ENCODE results near the gene PRXL2B.
"Not testable (repeated sequence)": the region's sequence is repeated elsewhere in the genome, so short reads cannot be mapped to it uniquely, and the experiment has no call there.

Gene PRXL2B

GRCh38 chr1:2551544-2551943 lies 35.0 kb upstream of the PRXL2B start:
- not testable (repeated sequence) for DNase-seq

DNA sequence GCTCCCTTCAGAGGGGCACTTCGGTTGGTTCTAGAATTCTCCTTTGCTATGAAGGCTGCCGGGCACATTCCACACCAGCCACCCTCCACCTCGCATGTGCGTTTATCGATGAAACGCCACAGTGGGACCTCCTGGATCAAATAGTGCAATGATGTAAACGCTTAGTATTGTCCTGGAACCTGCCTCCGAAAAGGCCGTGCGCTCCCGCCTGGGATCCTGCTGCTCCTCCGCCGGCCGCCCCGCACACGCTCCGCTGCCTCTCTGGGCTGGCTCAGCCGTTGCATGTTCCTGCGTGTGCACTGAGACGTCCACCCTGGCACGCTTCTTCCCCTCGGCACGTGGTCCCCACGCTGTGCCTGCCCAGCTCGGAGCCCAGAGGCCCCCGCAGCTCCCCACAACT lies 34.4 kb upstream of the PRXL2B start:
- no peak for DNase-seq

GRCh38 chr1:2553076-2553475 lies 33.5 kb upstream of the PRXL2B start:
- not testable (repeated sequence) for DNase-seq

DNA sequence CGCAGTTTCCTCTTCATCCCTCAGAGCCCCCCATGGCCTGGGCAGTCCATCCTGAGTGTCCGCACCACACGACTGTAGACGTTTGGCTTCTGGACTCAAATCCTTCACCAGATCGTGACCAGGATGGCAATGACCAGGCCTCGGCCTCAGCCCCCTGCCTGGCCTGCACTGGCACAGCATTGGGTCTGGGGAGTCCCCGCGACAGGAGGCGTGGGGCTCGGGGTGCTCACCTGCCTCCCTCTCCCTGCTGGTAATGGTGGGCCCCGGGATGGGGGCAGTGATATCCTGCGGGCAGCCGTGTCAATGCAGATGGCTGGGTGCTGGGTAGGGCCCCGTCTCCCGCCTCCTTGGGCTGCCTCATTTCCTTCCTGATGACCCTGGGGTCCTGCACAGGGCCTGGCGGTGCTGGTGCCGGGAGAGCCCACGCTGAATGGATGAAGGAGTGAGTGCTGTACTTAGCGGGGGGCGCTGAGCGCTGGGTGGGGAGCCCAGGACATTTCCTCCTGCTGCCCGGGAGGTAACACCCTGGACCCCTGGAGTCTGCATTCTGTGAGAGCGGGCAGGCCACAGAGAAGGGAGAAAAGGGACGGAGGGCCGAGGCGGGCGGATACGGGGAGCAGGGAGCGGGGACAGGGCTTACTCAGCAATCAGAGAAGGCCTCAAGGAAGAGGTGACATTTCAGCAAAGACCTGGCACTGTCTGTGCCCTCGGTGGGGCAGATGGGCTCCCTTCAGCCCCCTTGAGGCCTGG lies 32.5 kb upstream of the PRXL2B start:
- DNase-seq, result no peak

DNA sequence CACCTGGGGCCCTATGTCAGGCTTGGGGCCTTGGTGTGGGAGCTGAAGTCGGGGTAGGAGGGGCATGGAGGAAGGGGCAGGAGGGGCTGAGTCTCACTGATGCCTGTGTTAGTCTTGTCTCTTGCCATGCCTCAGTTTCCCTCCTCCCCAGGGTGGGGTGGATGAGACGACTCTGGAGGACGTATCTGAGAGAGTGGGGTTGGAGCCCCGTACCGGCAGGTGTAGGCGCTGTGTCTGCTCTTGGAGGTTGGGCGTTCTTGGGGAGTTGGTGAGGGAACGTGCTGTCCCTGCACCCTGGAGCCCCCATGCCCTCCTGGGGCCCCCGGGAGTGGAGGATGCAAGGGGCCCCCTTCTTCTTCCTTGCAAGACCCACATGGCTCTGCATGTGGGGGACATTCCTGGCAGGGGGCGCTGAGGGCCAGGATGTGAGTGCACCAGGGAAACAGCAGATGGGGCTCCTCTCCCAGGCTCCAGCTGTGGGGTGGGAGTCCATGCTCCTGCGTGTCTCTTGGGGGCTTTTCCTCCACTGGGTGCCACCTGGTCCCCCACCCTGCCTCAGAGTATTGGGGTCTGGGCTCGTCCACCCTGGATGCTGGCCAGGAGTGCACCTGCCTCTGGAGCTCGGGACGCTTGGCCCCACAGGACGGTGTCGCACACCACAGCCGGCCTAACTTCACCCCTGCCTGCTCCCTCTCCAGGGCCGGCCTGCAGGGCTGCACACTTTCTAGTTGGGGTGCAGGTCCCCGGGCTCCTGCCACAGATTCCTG lies 31.8 kb upstream of the PRXL2B start:
- DNase-seq, result peak; percentile 54

DNA sequence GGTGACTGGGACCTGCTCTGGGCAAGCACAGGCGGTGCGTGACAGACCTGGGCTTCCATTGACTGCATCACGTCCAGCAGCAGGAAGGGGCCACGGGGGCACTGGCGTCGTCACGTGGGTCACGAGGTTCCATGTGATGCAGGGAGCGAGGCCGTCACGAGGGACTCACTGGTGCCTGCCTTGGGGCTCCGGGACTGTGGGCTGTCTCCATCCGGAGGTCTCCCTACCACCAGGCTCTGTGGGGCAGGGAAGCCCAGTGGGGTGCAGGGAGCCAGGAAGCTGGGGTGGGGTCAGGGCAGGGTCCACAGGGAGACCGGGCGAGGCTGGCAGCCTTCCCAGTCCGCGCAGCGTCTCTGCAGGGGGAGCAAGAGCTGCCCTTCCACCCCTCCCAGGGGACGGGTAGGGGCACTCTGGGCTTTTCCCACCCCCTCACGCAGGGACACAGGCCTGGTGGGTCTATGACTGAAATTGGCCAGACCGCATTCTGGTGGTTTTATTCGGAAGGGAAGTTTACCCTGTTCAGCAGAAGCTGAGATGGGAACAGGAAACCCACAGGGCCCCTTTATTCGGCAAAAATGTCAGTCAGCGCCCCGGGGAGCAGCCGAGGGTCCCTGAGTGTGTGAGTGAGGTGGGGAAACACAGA lies 30.8 kb upstream of the PRXL2B start:
- DNase-seq, result peak; percentile 60

DNA sequence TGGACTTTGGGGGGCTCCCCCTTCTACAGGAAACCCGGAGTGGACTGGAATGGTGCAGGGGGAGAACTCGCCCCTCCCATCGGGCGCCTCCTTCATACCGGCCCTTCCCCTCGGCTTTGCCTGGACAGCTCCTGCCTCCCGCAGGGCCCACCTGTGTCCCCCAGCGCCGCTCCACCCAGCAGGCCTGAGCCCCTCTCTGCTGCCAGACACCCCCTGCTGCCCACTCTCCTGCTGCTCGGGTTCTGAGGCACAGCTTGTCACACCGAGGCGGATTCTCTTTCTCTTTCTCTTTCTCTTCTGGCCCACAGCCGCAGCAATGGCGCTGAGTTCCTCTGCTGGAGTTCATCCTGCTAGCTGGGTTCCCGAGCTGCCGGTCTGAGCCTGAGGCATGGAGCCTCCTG lies 30.3 kb upstream of the PRXL2B start, which contains the start of gene TNFRSF14:
Gene TNFRSF14, plus strand, starts transcription at position 95 of the 401 bp plus-strand sequence. Its CDS starts 294 bp downstream, at position 389.
- DNase-seq, result peak; percentile 68

DNA sequence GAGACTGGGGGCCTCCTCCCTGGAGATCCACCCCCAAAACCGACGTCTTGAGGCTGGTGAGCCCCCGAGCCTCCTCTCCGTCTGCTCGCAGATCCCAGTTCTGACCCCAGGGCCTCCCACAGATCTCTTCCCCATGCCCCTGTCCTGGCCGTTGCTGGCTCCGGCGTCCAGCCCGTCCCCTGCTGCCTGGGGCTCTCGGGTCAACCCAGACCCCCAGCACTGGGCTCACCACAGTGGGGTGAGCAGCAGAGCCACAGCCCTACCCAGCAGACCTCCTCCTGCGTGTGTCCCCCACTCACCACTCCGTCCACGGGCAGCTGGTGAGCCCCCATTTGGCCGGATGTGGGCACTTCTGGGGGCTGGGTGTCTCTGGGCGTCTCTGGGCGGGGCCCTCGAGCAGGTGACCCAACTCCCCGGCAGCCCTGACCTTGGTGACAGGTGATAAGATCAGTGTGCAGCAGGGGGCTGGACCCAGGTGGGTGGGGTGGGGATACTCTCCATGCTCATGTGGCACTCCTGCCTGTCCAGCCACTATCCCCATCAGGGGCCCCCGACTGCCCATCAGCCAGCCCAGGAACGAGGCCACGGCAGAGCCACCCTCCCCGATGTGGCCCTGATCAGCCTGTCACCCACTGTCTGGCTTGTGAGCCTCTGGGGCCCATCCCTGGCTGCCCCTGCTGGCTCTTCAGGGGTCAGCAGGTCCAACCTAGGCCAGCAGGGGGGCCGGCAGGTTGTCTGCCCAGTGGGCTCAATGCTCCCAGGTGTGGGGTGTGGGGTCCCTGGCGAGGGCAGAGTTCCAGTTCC lies 29.7 kb upstream of the PRXL2B start:
- no peak for DNase-seq

DNA sequence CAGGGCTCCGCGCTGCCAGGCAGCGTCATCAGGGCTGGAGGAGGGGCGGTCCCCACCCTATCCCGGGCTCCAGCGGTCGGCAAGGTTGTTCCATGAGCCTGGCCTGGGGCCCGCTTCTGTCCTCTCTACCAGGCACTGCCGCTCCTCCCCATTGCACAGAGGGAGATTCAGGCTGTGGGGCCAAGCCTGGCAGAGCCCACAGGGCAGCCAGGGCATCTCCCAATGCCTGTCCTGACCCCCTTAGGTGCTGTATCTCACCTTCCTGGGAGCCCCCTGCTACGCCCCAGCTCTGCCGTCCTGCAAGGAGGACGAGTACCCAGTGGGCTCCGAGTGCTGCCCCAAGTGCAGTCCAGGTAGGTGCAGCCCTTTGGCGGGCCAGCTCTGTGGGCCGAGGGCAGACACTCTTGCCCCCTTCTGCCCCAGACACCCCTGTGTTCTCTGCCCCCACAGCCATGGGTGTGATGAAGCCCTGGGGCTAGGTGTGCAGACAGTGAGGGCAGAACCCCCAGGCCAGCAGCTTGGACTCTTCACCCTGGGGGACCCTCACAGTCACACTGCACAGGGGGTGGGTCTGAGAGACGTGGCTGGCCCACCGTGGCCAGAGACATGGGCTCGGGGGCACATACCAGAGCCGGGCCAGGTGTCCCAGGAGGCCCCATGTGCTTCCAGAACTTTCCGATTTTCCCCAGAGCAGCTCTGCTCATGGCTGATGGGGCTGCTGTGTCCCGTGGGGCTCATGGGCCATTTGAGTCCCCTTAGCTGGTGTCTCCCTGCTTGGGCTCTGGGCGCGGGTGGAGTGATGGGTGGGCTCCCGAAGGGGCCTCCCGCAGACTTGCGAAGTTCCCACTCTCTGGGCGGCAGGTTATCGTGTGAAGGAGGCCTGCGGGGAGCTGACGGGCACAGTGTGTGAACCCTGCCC lies 28.8 kb upstream of the PRXL2B start:
- no peak for DNase-seq

GRCh38 chr1:2558420-2558819 lies 28.2 kb upstream of the PRXL2B start:
- no peak for DNase-seq

DNA sequence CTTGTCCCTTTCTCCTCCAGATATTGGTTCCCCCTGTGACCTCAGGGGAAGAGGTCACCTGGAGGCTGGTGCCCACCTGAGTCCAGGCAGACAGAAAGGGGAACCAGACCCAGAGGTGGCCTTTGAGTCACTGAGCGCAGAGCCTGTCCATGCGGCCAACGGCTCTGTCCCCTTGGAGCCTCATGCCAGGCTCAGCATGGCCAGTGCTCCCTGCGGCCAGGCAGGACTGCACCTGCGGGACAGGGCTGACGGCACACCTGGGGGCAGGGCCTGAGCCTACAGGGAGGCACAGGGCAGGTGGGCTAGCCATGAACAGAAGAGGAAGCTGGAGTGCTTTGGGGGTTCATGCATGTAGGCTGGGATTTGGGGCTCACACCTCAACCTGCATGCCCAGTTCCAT lies 27.7 kb upstream of the PRXL2B start:
- DNase-seq, result no peak

DNA sequence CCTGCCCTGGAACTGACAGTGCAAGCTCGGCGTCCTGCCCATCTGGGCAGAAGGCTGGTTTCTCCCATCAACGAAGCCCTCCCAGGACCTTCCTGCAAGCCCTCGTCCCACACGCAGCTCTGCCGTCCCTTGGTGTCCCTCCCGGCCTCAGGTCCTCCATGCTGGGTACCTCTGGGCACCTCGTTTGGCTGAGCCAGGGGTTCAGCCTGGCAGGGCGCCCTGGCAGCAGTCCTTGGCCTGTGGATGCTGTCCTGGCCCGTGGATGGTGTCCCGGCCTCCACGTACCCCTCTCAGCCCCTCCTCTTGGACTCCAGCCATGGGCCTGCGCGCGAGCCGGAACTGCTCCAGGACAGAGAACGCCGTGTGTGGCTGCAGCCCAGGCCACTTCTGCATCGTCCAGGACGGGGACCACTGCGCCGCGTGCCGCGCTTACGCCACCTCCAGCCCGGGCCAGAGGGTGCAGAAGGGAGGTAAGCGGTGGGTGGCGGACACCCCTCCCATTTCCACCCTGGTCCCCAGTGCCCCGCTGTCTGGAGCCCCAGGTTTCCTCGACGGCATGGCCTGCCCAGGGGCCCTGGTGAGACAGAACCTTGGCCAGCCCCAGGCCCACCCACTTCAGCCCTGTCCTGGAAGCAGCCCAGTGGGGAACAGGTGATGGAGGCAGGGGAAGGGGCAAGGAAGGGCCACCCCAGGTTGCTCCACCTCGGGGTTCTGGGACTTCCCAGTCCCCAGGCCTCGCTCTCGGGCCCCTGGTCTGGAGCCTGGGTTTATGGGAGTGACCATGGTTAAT lies 26.9 kb upstream of the PRXL2B start:
- no peak for DNase-seq

GRCh38 chr1:2560299-2561073 lies 26.1 kb upstream of the PRXL2B start:
- no peak for DNase-seq

- DNase-seq, result no peak
Observed at GRCh38 chr1:2561446-2561845, 25.1 kb upstream of the PRXL2B start.

GRCh38 chr1:2561898-2562895 lies 24.4 kb upstream of the PRXL2B start:
- DNase-seq, result no peak

- DNase-seq, result no peak
Observed at GRCh38 chr1:2563205-2563604, 23.4 kb upstream of the PRXL2B start.

- DNase-seq, result no peak
Observed at GRCh38 chr1:2564006-2564814, 22.4 kb upstream of the PRXL2B start.

DNA sequence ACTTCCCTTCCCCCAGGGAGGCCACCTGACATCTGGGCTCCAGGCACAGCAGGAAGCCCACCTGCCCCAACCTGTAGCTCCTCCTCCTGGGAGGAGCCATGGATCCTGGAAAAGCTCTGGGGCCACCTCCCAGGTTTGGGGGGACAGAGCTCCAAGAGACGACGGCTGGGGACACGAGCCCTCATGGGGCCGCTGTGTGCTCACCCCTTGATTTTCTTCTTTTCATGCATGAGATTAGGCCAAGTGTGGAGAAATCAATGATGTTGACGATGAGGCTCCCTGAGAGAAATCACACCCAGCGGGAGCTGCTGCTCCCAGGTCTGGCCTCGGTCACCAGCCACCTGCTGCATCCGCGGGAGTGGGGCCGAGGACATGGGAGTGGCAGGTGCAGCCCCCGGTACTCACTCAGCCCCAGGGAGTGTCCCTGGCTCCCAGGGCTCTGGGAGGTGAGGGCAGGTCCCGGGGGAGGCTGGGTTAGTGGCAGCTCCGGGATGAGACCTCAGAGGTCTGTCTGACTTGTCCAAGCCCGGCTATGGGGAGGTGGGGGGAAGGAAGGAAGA lies 21.7 kb upstream of the PRXL2B start:
- no peak for DNase-seq

All from activated CD4-positive, alpha-beta T cell treated with anti-CD3 and anti-CD28 coated beads, Interleukin-2, amount 50 U/mL, for 1 hour (primary cell).